Astrocyte (in vitro differentiated cells and primary cell): ENCODE data around the gene GPC5. TPM values are rescaled to one million over a fixed set of nuclear protein-coding genes. Genes with fewer than 3 reads are reported as not detected.

Source experiments
- DNase-seq: peaks from one replicate; pipeline ENCODE4 v3.0.0-alpha.2; 2010; ENCODE audit warnings: low read depth
- FAIRE-seq: peaks from 2 replicates; lab custom pipeline; 2011; peaks lifted over from hg19 to GRCh38; lab: Jason Lieb, UNC
- H2AFZ ChIP-seq: 2 replicates; pipeline ENCODE4 v1.6.0; 2012; ENCODE audit warnings: low read depth, low read length, inconsistent platforms
- H3K27ac ChIP-seq: 2 replicates; pipeline ENCODE4 v1.5.1; 2011; ENCODE audit warnings: low read depth, low read length, inconsistent platforms
- H3K27me3 ChIP-seq: 2 replicates; pipeline ENCODE4 v1.6.0; 2011; ENCODE audit warnings: low read length, inconsistent platforms; ENCODE audit not compliant: insufficient read depth
- H3K36me3 ChIP-seq: 2 replicates; pipeline ENCODE4 v1.5.1; 2011; ENCODE audit warnings: low read length, inconsistent platforms; ENCODE audit not compliant: insufficient read depth
- H3K4me1 ChIP-seq: 2 replicates; pipeline ENCODE4 v1.5.1; 2011; ENCODE audit warnings: low read length, inconsistent platforms; ENCODE audit not compliant: insufficient read depth
- H3K4me2 ChIP-seq: 2 replicates; pipeline ENCODE4 v1.6.0; 2012; ENCODE audit warnings: low read length, inconsistent platforms
- H3K4me3 ChIP-seq: 2 replicates; pipeline ENCODE4 v1.5.1; 2011; ENCODE audit warnings: low read depth, mild to moderate bottlenecking, low read length, inconsistent platforms; ENCODE audit not compliant: insufficient read depth
- H3K79me2 ChIP-seq: 2 replicates; pipeline ENCODE4 v1.6.0; 2012; ENCODE audit warnings: mild to moderate bottlenecking, low read length, inconsistent platforms; ENCODE audit not compliant: insufficient read depth
- H3K9ac ChIP-seq: 2 replicates; pipeline ENCODE4 v1.6.0; 2012; ENCODE audit warnings: mild to moderate bottlenecking, low read length, inconsistent platforms
- H3K9me3 ChIP-seq: 2 replicates; pipeline ENCODE4 v1.5.1; 2012; ENCODE audit warnings: low read depth, mild to moderate bottlenecking, low read length, inconsistent platforms; ENCODE audit not compliant: insufficient read depth
- H4K20me1 ChIP-seq: 2 replicates; pipeline ENCODE4 v1.6.0; 2012; ENCODE audit warnings: low read length, inconsistent platforms; ENCODE audit not compliant: insufficient read depth
- H3K27ac Mint-ChIP-seq: one replicate; pipeline ENCODE4 v1.8.0; 2021; ENCODE audit warnings: mild to moderate bottlenecking, mixed read lengths; ENCODE audit not compliant: unreplicated experiment
- H3K27me3 Mint-ChIP-seq: one replicate; pipeline ENCODE4 v1.8.0; 2021; ENCODE audit warnings: low read depth, mixed read lengths; ENCODE audit not compliant: unreplicated experiment
- H3K36me3 Mint-ChIP-seq: one replicate; pipeline ENCODE4 v1.8.0; 2021; ENCODE audit warnings: low read depth, mixed read lengths; ENCODE audit not compliant: unreplicated experiment
- H3K4me1 Mint-ChIP-seq: one replicate; pipeline ENCODE4 v1.8.0; 2021; ENCODE audit warnings: low read depth, mixed read lengths; ENCODE audit not compliant: unreplicated experiment
- H3K4me3 Mint-ChIP-seq: one replicate; pipeline ENCODE4 v1.8.0; 2021; ENCODE audit warnings: mild to moderate bottlenecking, moderate library complexity, mixed read lengths; ENCODE audit not compliant: unreplicated experiment
- H3K9me3 Mint-ChIP-seq: one replicate; pipeline ENCODE4 v1.8.0; 2021; ENCODE audit warnings: mild to moderate bottlenecking, mixed read lengths; ENCODE audit not compliant: unreplicated experiment
- EZH2 ChIP-seq: IDR thresholded peaks from 2 replicates; pipeline ENCODE4 v1.6.1; 2012; ENCODE audit warnings: mild to moderate bottlenecking, low read length, inconsistent platforms; ENCODE audit not compliant: insufficient read depth
- total RNA-seq: library from RNA; stranded (reverse); gene quantifications from 2 replicates; pipeline ENCODE4 v1.2.1, GENCODE V29; 2021
- TF ChIP-seq, protein P1 (sequence below): IDR thresholded peaks from 2 replicates; pipeline ENCODE4 v1.5.1; 2011; ENCODE audit warnings: low read depth, mild to moderate bottlenecking, inconsistent platforms, low read length, moderate library complexity; ENCODE audit not compliant: insufficient read depth

GPC5 gene
- total RNA-seq, 1 donor from 2014 or later = 1.1 TPM

DNA sequence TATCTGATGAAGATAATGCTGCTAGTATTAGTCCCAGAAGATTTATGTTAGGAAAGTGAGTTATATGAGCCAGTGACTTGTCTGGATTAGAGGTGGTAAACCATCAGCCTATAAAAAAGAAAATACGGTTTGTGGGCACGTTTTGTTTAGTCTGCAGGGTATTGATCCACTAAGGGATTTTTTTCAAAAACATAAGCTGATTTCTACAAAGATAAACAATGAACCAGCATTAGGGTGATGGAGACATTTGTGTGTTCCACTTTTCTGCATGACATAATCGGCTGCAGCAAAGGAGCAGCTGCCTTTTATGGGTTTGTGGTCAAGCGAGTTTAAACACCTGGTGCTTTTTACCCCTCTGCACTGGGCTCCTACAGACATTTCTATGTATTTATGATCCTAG, 991.8 kb downstream of the GPC5 start:
- H3K9me3 ChIP-seq = no peaks in the 10 kb centered on the region
- H3K36me3 ChIP-seq = no peaks in the 10 kb centered on the region
- DNase-seq = peak; percentile 4

DNA sequence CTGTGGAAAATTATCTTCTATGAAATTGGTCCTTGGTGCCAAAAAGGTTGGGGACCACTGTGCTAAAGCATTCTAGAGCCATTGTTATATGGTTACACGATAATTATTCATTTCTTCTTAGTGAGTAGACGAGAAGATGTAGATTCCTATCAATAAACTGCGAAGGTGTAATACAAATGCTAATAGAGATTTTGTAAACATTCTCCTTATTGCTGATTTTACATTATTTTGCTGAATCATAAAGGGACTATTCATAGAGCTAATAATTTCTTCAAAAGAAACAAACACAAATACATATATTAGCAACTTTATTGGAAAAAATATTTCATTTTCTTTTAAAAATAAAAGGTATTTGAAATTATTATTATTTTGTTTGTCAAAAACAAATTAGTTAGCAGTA, 1005.2 kb downstream of the GPC5 start:
- no peak overlapping the region for H3K4me3 Mint-ChIP-seq
- H3K9me3 Mint-ChIP-seq = no peaks in the 10 kb centered on the region

More for the DNA sequence above, 991.8 kb downstream of the GPC5 start:
- Histone ChIP-seq H4K20me1 (no peaks in the 10 kb centered on the region), H3K9ac (no peak overlapping the region), H3K4me3 (no peak overlapping the region), H3K79me2 (no peaks in the 10 kb centered on the region), H3K27me3 (no peaks in the 10 kb centered on the region), H3K27ac (no peak overlapping the region), H3K4me2 (no peak overlapping the region), H2AFZ (no peak overlapping the region), H3K4me1 (no peaks in the 10 kb centered on the region)
- no peak overlapping the region for H3K4me3 Mint-ChIP-seq
- no peaks in the 10 kb centered on the region for H3K27me3 Mint-ChIP-seq
- no peak overlapping the region for H3K27ac Mint-ChIP-seq
- no peak for TF ChIP-seq EZH2
- TF ChIP-seq, protein P1, sequence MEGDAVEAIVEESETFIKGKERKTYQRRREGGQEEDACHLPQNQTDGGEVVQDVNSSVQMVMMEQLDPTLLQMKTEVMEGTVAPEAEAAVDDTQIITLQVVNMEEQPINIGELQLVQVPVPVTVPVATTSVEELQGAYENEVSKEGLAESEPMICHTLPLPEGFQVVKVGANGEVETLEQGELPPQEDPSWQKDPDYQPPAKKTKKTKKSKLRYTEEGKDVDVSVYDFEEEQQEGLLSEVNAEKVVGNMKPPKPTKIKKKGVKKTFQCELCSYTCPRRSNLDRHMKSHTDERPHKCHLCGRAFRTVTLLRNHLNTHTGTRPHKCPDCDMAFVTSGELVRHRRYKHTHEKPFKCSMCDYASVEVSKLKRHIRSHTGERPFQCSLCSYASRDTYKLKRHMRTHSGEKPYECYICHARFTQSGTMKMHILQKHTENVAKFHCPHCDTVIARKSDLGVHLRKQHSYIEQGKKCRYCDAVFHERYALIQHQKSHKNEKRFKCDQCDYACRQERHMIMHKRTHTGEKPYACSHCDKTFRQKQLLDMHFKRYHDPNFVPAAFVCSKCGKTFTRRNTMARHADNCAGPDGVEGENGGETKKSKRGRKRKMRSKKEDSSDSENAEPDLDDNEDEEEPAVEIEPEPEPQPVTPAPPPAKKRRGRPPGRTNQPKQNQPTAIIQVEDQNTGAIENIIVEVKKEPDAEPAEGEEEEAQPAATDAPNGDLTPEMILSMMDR = no peak
- H3K36me3 Mint-ChIP-seq = no peaks in the 10 kb centered on the region
- no peak for FAIRE-seq
- H3K4me1 Mint-ChIP-seq = peaks cover 5% of the 10 kb centered on the region
- no peaks in the 10 kb centered on the region for H3K9me3 Mint-ChIP-seq

DNA sequence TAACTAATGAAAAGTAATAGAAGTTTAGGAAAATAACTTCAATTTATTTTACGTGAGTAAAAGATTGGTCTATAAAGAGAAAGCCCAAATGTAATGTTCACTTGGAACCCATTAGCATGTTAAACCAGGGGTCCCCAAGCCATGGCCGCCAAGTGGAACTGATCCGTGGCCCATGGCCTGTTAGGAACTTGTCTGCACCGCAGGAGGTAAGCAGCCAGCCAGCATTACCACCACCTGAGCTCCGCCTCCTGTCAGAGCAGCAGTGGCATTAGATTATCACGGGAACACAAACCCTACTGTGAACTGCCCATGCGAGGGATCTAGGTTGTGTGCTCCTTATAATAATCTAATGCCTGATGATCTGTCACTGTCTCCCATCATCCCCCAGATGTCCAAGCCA, 1009.4 kb downstream of the GPC5 start:
- FAIRE-seq (no peak), DNase-seq (no peak)
- Histone ChIP-seq H3K9ac (no peak overlapping the region), H3K4me2 (no peak overlapping the region), H3K27ac (no peak overlapping the region), H4K20me1 (no peaks in the 10 kb centered on the region), H3K9me3 (no peaks in the 10 kb centered on the region), H3K36me3 (no peaks in the 10 kb centered on the region), H3K27me3 (no peaks in the 10 kb centered on the region), H3K4me1 (no peaks in the 10 kb centered on the region), H3K4me3 (no peak overlapping the region), H2AFZ (no peak overlapping the region), H3K79me2 (no peaks in the 10 kb centered on the region)
- H3K4me3 Mint-ChIP-seq = no peak overlapping the region
- H3K27me3 Mint-ChIP-seq = no peaks in the 10 kb centered on the region
- H3K4me1 Mint-ChIP-seq = peaks cover 4% of the 10 kb centered on the region
- no peaks in the 10 kb centered on the region for H3K9me3 Mint-ChIP-seq
- H3K27ac Mint-ChIP-seq = no peak overlapping the region
- TF ChIP-seq EZH2 = no peak
- TF ChIP-seq, protein P1 = no peak
- H3K36me3 Mint-ChIP-seq = no peaks in the 10 kb centered on the region

More for the DNA sequence above, 1005.2 kb downstream of the GPC5 start:
- Histone ChIP-seq H3K9ac (no peak overlapping the region), H3K79me2 (no peaks in the 10 kb centered on the region), H4K20me1 (no peaks in the 10 kb centered on the region), H3K4me3 (no peak overlapping the region), H3K27me3 (no peaks in the 10 kb centered on the region), H3K9me3 (no peaks in the 10 kb centered on the region), H3K27ac (no peak overlapping the region), H3K4me2 (no peak overlapping the region), H3K36me3 (no peaks in the 10 kb centered on the region), H3K4me1 (no peaks in the 10 kb centered on the region), H2AFZ (no peak overlapping the region)
- H3K4me1 Mint-ChIP-seq = peaks cover 21% of the 10 kb centered on the region
- no peaks in the 10 kb centered on the region for H3K36me3 Mint-ChIP-seq
- FAIRE-seq = no peak
- no peak for DNase-seq
- TF ChIP-seq, protein P1 = no peak
- no peak for TF ChIP-seq EZH2
- no peaks in the 10 kb centered on the region for H3K27me3 Mint-ChIP-seq
- no peak overlapping the region for H3K27ac Mint-ChIP-seq
